Measurements from ENCODE around the gene FZD2.
"Not testable (repeated sequence)": the region's sequence is repeated elsewhere in the genome, so short reads cannot be mapped to it uniquely, and the experiment has no call there.

Gene FZD2

DNA sequence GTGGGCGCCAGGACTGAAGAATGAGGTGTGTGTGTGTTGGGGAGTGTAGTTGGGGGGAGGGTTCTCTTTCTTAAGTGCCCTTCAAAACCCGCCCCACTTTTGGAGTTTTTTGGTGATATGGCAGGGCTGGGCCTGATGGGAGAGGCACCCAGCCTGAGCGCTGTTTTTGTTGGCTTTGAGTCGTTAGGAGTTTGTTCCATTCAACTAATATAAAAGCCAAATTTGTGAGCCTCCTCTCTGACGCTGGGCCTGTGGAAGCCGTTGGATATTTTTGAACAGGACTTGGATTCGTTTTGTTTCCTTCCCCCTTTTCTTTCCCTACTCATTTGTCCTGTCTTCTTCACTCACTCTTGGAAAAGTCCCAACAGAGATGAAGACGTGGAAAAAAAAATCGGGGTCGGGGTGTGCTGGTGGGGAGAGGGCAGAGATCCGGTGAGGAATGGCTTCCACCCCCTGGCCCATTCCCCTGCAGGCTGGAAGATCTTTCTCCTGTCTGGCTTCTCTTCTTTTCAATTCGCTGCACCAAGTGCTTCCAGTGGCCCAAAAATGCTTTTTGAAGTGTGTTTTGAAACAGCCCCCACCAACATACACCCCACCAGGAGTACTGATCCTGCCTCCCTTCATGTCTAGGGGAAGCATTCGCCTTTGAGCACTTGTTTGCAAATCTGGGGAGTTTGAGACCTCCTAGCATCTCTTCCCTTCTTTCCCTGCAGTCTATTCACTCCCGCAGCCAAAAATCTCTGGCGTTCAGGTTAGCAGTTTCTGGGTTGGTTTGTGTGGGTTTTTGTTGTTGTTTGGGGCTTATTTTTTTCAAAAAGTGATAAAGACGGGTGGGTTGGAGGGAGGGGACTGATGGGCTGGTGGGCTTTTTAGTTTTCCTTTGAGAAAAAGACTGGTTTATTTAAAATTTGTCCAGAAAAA, 2.6 kb downstream of the FZD2 start:
- no peak for TF ChIP-seq CTCF (IDR thresholded peaks at IDR 0.05)
- Mint-ChIP-seq H3K4me1 (peaks cover 72% of the 10 kb centered on the region), H3K36me3 (ENCODE audit: low read depth) (peaks cover 57% of the 10 kb centered on the region), H3K9me3 (peaks cover 23% of the 10 kb centered on the region), H3K27me3 (ENCODE audit: low read depth, poor library complexity) (no peaks in the 10 kb centered on the region), H3K4me3 (peak overlapping the region; percentile 98), H3K27ac (peak overlapping the region; percentile 99)
- no peak for DNase-seq

DNA sequence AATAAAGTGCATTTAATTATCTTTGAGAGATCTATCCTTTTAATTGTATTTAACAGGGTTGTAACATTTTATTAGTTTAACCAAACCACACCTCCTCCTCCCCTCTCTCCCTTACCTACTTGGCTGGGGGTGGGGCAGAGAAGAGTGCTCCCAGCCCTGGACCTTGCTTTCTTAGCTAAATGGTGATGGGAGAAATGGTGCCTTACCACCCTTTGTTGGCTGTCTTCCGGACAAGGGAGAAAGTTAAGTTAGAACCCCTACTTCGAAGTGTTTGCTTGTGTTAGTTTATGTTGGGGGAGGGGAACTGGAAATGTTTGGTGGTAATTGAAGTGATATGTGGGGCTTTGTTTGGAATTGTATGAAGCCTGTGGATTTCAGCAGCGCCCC, 3.9 kb downstream of the FZD2 start:
- peaks cover 37% of the 10 kb centered on the region for H3K9me3 Mint-ChIP-seq
- H3K4me1 Mint-ChIP-seq = peaks cover 58% of the 10 kb centered on the region
- H3K4me3 Mint-ChIP-seq = peak overlapping the region; percentile 98
- DNase-seq = no peak
- TF ChIP-seq CTCF (IDR thresholded peaks at IDR 0.05) = no peak
- no peaks in the 10 kb centered on the region for H3K27me3 Mint-ChIP-seq (ENCODE audit: low read depth, poor library complexity)
- peak overlapping the region; percentile 94 for H3K27ac Mint-ChIP-seq
- peaks cover 70% of the 10 kb centered on the region for H3K36me3 Mint-ChIP-seq (ENCODE audit: low read depth)

DNA sequence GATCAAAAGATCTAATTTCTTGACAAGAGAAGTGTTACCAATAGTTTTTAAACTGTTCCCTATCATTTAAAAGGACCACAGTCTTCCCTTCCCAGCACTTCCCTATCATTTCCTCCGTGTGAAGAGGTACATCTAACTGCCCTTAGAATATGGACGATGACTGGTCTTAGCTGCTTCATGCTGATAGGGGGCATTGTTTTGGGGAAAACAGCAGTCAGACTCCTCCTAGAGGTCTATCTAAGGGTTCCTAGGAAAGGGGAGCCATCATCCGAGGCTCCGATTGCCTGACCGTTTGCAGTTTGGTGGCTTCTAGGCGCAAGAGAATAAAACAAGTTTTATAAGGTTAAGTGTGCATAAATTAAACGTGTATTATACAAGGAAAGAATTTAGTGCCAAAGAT, 7.1 kb downstream of the FZD2 start:
- no peak for TF ChIP-seq CTCF (IDR thresholded peaks at IDR 0.05)
- Mint-ChIP-seq H3K4me1 (peaks cover 50% of the 10 kb centered on the region), H3K4me3 (no peak overlapping the region), H3K9me3 (peaks cover 49% of the 10 kb centered on the region), H3K27ac (no peak overlapping the region), H3K27me3 (ENCODE audit: low read depth, poor library complexity) (no peaks in the 10 kb centered on the region), H3K36me3 (ENCODE audit: low read depth) (peaks cover 72% of the 10 kb centered on the region)
- no peak for DNase-seq

DNA sequence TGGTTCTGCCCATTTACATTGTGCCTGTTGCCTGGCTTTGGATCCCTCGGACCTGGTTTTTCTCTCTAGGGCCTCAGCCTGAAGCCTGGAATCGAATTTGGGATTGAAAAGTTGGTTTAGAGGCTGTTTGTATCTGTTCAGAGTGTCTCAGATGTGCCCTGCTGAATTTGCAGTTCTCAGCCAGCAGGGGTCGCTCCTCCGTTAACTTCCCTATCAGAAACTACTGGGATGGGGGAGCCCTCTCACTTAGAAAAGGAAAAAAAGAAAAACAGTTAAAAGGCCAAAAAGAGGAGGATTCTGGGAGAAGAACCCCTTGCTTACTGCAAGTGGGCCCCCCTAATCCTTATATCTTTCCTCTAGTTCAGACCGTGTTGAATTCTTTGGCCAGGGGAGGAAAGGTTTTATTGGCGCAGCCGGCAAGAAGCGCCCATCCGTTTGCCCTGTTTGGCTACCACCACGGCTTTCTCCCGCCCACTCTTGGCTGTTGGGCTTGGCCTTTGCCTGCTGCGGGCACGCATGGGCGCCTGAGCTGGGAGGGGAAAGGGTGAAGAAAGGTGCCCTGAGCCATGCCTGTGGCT, 8.7 kb downstream of the FZD2 start:
- Mint-ChIP-seq H3K4me3 (no peak overlapping the region), H3K9me3 (peaks cover 49% of the 10 kb centered on the region), H3K4me1 (peaks cover 37% of the 10 kb centered on the region), H3K27ac (no peak overlapping the region), H3K36me3 (ENCODE audit: low read depth) (peaks cover 58% of the 10 kb centered on the region), H3K27me3 (ENCODE audit: low read depth, poor library complexity) (no peaks in the 10 kb centered on the region)
- peak; percentile 37 for TF ChIP-seq CTCF (IDR thresholded peaks at IDR 0.05)
- no peak for DNase-seq

GRCh38 chr17:44568311-44568944, 11.1 kb downstream of the FZD2 start:
- Mint-ChIP-seq H3K36me3 (ENCODE audit: low read depth) (peaks cover 33% of the 10 kb centered on the region), H3K9me3 (peaks cover 37% of the 10 kb centered on the region), H3K4me1 (peaks cover 12% of the 10 kb centered on the region)
- H3K4me3 Mint-ChIP-seq; DNase-seq; H3K27me3 Mint-ChIP-seq (ENCODE audit: low read depth, poor library complexity); H3K27ac Mint-ChIP-seq: not testable (repeated sequence)

All from nephron progenitor cell (in vitro differentiated cells).